Measurements from ENCODE around the gene NAV2.

DNA sequence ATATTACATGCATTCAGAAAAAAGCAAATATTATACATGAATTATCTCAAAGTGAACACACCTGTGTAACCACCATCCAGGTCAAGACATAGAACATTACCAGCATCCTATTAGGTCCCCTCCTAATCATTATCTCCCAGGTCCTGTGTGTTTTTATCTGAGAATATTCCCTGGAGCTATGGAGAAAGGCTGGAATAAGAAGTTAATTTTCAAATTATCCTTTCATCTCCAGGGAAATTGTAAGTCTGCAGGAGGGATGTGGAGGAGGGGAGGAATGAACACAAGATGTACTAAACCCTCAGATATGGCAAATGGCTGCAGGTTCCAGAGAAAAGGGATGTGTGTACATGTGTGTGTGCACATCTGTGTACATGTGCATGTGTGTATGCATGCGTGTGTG is 25.2 kb upstream of the NAV2 start:
- TF ChIP-seq, protein P1, sequence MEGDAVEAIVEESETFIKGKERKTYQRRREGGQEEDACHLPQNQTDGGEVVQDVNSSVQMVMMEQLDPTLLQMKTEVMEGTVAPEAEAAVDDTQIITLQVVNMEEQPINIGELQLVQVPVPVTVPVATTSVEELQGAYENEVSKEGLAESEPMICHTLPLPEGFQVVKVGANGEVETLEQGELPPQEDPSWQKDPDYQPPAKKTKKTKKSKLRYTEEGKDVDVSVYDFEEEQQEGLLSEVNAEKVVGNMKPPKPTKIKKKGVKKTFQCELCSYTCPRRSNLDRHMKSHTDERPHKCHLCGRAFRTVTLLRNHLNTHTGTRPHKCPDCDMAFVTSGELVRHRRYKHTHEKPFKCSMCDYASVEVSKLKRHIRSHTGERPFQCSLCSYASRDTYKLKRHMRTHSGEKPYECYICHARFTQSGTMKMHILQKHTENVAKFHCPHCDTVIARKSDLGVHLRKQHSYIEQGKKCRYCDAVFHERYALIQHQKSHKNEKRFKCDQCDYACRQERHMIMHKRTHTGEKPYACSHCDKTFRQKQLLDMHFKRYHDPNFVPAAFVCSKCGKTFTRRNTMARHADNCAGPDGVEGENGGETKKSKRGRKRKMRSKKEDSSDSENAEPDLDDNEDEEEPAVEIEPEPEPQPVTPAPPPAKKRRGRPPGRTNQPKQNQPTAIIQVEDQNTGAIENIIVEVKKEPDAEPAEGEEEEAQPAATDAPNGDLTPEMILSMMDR (optimal IDR thresholded peaks at IDR 0.05 in 1 of 3, IDR thresholded peaks at IDR 0.05 in 1 of 3, conservative IDR thresholded peaks at IDR 0.05 in 1 of 3; ENCODE audit: extremely low read depth in 1 of 3, insufficient read depth in 2 of 3, low read length in 3 of 3) = no peak
- TF ChIP-seq EZH2 (IDR thresholded peaks at IDR 0.05; ENCODE audit: low read length) = no peak
